ENCODE data around the gene ARHGAP1.
"Not testable (repeated sequence)": the region's sequence is repeated elsewhere in the genome, so short reads cannot be mapped to it uniquely, and the experiment has no call there.

The ARHGAP1 gene

GRCh38 chr11:46721286-46721685, 20.9 kb upstream of the ARHGAP1 start:
- no peaks in the 10 kb centered on the region for H3K9me3 ChIP-seq (ENCODE audit: control insufficient read depth, insufficient read depth, low read length)
- H3K9ac ChIP-seq (ENCODE audit: low read depth, low read length) = no peak overlapping the region
- H3K4me3 ChIP-seq (ENCODE audit: low read depth, low read length) = no peak overlapping the region
- H3K27me3 ChIP-seq (ENCODE audit: control insufficient read depth, insufficient read depth, low read length) = no peaks in the 10 kb centered on the region
- peaks cover 3% of the 10 kb centered on the region for H3K4me1 ChIP-seq (ENCODE audit: control insufficient read depth, insufficient read depth, low read length)
- H3K36me3 ChIP-seq (ENCODE audit: control insufficient read depth, insufficient read depth, low read length) = no peaks in the 10 kb centered on the region

GRCh38 chr11:46719543-46720218, 19.3 kb upstream of the ARHGAP1 start:
- H3K4me1 ChIP-seq (ENCODE audit: control insufficient read depth, insufficient read depth, low read length) = peaks cover 3% of the 10 kb centered on the region
- H3K9me3 ChIP-seq (ENCODE audit: control insufficient read depth, insufficient read depth, low read length) = no peaks in the 10 kb centered on the region
- H3K4me3 ChIP-seq (ENCODE audit: low read depth, low read length) = no peak overlapping the region
- H3K27me3 ChIP-seq (ENCODE audit: control insufficient read depth, insufficient read depth, low read length) = no peaks in the 10 kb centered on the region
- H3K9ac ChIP-seq (ENCODE audit: low read depth, low read length) = no peak overlapping the region
- H3K36me3 ChIP-seq (ENCODE audit: control insufficient read depth, insufficient read depth, low read length) = no peaks in the 10 kb centered on the region

GRCh38 chr11:46719048-46719542, 18.7 kb upstream of the ARHGAP1 start, which contains the start of gene F2:
Gene F2, plus strand, starts transcription at chr11:46719213. Its CDS starts 23 bp downstream, at chr11:46719236.
- H3K27me3 ChIP-seq (ENCODE audit: control insufficient read depth, insufficient read depth, low read length) = no peaks in the 10 kb centered on the region
- H3K9me3 ChIP-seq (ENCODE audit: control insufficient read depth, insufficient read depth, low read length) = no peaks in the 10 kb centered on the region
- no peaks in the 10 kb centered on the region for H3K4me1 ChIP-seq (ENCODE audit: control insufficient read depth, insufficient read depth, low read length)
- no peak within 1 kb of the TSS for H3K4me3 ChIP-seq (ENCODE audit: low read depth, low read length)
- H3K36me3 ChIP-seq (ENCODE audit: control insufficient read depth, insufficient read depth, low read length) = no peaks in the 10 kb centered on the region
- H3K9ac ChIP-seq (ENCODE audit: low read depth, low read length) = no peak within 1 kb of the TSS

GRCh38 chr11:46718155-46719019, 18.0 kb upstream of the ARHGAP1 start:
- H3K9ac ChIP-seq (ENCODE audit: low read depth, low read length) = no peak overlapping the region
- no peaks in the 10 kb centered on the region for H3K27me3 ChIP-seq (ENCODE audit: control insufficient read depth, insufficient read depth, low read length)
- H3K4me3 ChIP-seq (ENCODE audit: low read depth, low read length) = no peak overlapping the region
- no peaks in the 10 kb centered on the region for H3K4me1 ChIP-seq (ENCODE audit: control insufficient read depth, insufficient read depth, low read length)
- no peaks in the 10 kb centered on the region for H3K9me3 ChIP-seq (ENCODE audit: control insufficient read depth, insufficient read depth, low read length)
- H3K36me3 ChIP-seq (ENCODE audit: control insufficient read depth, insufficient read depth, low read length) = no peaks in the 10 kb centered on the region

- H3K9me3 ChIP-seq (ENCODE audit: control insufficient read depth, insufficient read depth, low read length); H3K4me1 ChIP-seq (ENCODE audit: control insufficient read depth, insufficient read depth, low read length); H3K36me3 ChIP-seq (ENCODE audit: control insufficient read depth, insufficient read depth, low read length); H3K9ac ChIP-seq (ENCODE audit: low read depth, low read length); H3K4me3 ChIP-seq (ENCODE audit: low read depth, low read length); H3K27me3 ChIP-seq (ENCODE audit: control insufficient read depth, insufficient read depth, low read length): not testable (repeated sequence)
Measured at GRCh38 chr11:46717825-46718154, 17.4 kb upstream of the ARHGAP1 start.

GRCh38 chr11:46712874-46713576, 12.6 kb upstream of the ARHGAP1 start:
- Histone ChIP-seq H3K36me3 (ENCODE audit: control insufficient read depth, insufficient read depth, low read length) (no peaks in the 10 kb centered on the region), H3K4me3 (ENCODE audit: low read depth, low read length) (no peak overlapping the region)

GRCh38 chr11:46711303-46711702, 10.9 kb upstream of the ARHGAP1 start:
- Histone ChIP-seq H3K36me3 (ENCODE audit: control insufficient read depth, insufficient read depth, low read length) (no peaks in the 10 kb centered on the region), H3K27me3 (ENCODE audit: control insufficient read depth, insufficient read depth, low read length) (no peaks in the 10 kb centered on the region), H3K9ac (ENCODE audit: low read depth, low read length) (no peak overlapping the region), H3K9me3 (ENCODE audit: control insufficient read depth, insufficient read depth, low read length) (no peaks in the 10 kb centered on the region), H3K4me3 (ENCODE audit: low read depth, low read length) (no peak overlapping the region), H3K4me1 (ENCODE audit: control insufficient read depth, insufficient read depth, low read length) (no peaks in the 10 kb centered on the region)

More at GRCh38 chr11:46712874-46713576, 12.6 kb upstream of the ARHGAP1 start:
- Histone ChIP-seq H3K4me1 (ENCODE audit: control insufficient read depth, insufficient read depth, low read length) (no peaks in the 10 kb centered on the region), H3K9me3 (ENCODE audit: control insufficient read depth, insufficient read depth, low read length) (no peaks in the 10 kb centered on the region), H3K9ac (ENCODE audit: low read depth, low read length) (no peak overlapping the region), H3K27me3 (ENCODE audit: control insufficient read depth, insufficient read depth, low read length) (no peaks in the 10 kb centered on the region)

GRCh38 chr11:46710821-46711269, 10.4 kb upstream of the ARHGAP1 start:
- Histone ChIP-seq H3K27me3 (ENCODE audit: control insufficient read depth, insufficient read depth, low read length) (no peaks in the 10 kb centered on the region), H3K9me3 (ENCODE audit: control insufficient read depth, insufficient read depth, low read length) (no peaks in the 10 kb centered on the region), H3K4me3 (ENCODE audit: low read depth, low read length) (no peak overlapping the region), H3K4me1 (ENCODE audit: control insufficient read depth, insufficient read depth, low read length) (no peaks in the 10 kb centered on the region), H3K9ac (ENCODE audit: low read depth, low read length) (no peak overlapping the region), H3K36me3 (ENCODE audit: control insufficient read depth, insufficient read depth, low read length) (peaks cover 3% of the 10 kb centered on the region)

GRCh38 chr11:46709351-46709750, 8.9 kb upstream of the ARHGAP1 start:
- not testable (repeated sequence) for H3K9me3 ChIP-seq (ENCODE audit: control insufficient read depth, insufficient read depth, low read length); H3K4me3 ChIP-seq (ENCODE audit: low read depth, low read length); H3K4me1 ChIP-seq (ENCODE audit: control insufficient read depth, insufficient read depth, low read length); H3K9ac ChIP-seq (ENCODE audit: low read depth, low read length); H3K27me3 ChIP-seq (ENCODE audit: control insufficient read depth, insufficient read depth, low read length)
- peaks cover 18% of the 10 kb centered on the region for H3K36me3 ChIP-seq (ENCODE audit: control insufficient read depth, insufficient read depth, low read length)

GRCh38 chr11:46706886-46707285, 6.5 kb upstream of the ARHGAP1 start:
- no peaks in the 10 kb centered on the region for H3K9me3 ChIP-seq (ENCODE audit: control insufficient read depth, insufficient read depth, low read length)
- peaks cover 34% of the 10 kb centered on the region for H3K36me3 ChIP-seq (ENCODE audit: control insufficient read depth, insufficient read depth, low read length)
- H3K27me3 ChIP-seq (ENCODE audit: control insufficient read depth, insufficient read depth, low read length) = no peaks in the 10 kb centered on the region
- no peak overlapping the region for H3K4me3 ChIP-seq (ENCODE audit: low read depth, low read length)
- H3K9ac ChIP-seq (ENCODE audit: low read depth, low read length) = no peak overlapping the region
- H3K4me1 ChIP-seq (ENCODE audit: control insufficient read depth, insufficient read depth, low read length) = no peaks in the 10 kb centered on the region

- Histone ChIP-seq H3K4me1 (ENCODE audit: control insufficient read depth, insufficient read depth, low read length) (no peaks in the 10 kb centered on the region), H3K9me3 (ENCODE audit: control insufficient read depth, insufficient read depth, low read length) (no peaks in the 10 kb centered on the region), H3K9ac (ENCODE audit: low read depth, low read length) (no peak overlapping the region), H3K4me3 (ENCODE audit: low read depth, low read length) (no peak overlapping the region), H3K27me3 (ENCODE audit: control insufficient read depth, insufficient read depth, low read length) (no peaks in the 10 kb centered on the region), H3K36me3 (ENCODE audit: control insufficient read depth, insufficient read depth, low read length) (peaks cover 34% of the 10 kb centered on the region)
Measured at GRCh38 chr11:46705070-46705688, 4.8 kb upstream of the ARHGAP1 start.
